Neural progenitor cell (in vitro differentiated cells): Measurements from ENCODE around the gene SAMD10.

ENCODE experiments used
- CTCF ChIP-seq: fragments of 200-600 bp; sonication (generic); IDR thresholded peaks from 2 replicates; pipeline ENCODE4 v1.5.1; 2017; ENCODE audit warnings: antibody characterized with exemption, mild to moderate bottlenecking
- EZH2 ChIP-seq: fragments of 200-600 bp; sonication (generic); IDR thresholded peaks from 2 replicates; pipeline ENCODE4 v1.6.1; 2017; ENCODE audit warnings: antibody characterized with exemption, mild to moderate bottlenecking, moderate library complexity

DNA sequence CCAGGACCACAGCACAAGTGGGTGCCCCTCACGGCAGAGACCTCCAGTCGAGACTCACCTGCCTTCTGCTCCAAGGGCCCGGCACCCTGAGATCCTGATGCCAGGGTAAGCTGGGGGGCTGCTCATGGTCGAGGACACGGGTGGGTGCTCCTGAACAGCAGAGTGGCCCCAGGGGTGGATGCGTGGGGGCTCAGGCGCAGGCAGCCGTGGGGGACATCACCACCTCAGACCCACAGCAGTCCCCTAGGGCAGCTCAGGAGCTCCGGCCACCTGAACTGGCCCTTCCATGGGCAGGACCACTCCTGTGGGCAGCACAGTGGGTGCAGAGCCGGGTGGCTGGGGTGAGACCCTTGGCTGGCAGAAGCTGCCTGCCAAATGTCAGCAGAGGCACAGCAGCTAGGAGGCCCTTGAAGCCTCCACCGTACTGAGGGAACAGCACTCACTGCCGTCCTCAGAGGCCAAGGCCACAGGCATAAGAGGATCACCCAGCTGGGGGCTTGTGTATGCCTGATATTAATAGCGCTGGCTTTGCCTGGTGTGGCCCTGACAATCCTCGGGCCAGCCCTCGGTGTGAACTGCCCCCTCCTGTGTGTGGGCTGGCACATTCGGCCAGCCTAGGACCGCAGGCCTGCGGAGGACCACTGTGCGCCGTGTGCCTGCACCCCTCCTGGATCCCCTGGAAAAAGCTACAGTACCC lies 28.6 kb downstream of the SAMD10 start:
- TF ChIP-seq EZH2 (no peak), CTCF (no peak)
